MM.1S (cell line): ENCODE results near the gene LDB1.

Experiments used
- EZH2 ChIP-seq: fragments of 300-600 bp; sonication (generic); optimal IDR thresholded peaks from 2 replicates; pipeline ENCODE3; 2017; ENCODE audit warnings: low read depth, mild to moderate bottlenecking, antibody characterized with exemption, low read length, mixed read lengths
- EZH2phosphoT487 ChIP-seq: fragments of 300-600 bp; sonication (generic); IDR thresholded peaks from 2 replicates; pipeline ENCODE4 v1.6.1; 2018; ENCODE audit warnings: antibody characterized with exemption, low read length
- TF ChIP-seq, protein P1 (sequence below): fragments of 300-600 bp; sonication (generic); IDR thresholded peaks from 2 replicates; pipeline ENCODE4 v1.5.1; 2016; ENCODE audit warnings: antibody characterized with exemption, low read length, mixed read lengths

DNA sequence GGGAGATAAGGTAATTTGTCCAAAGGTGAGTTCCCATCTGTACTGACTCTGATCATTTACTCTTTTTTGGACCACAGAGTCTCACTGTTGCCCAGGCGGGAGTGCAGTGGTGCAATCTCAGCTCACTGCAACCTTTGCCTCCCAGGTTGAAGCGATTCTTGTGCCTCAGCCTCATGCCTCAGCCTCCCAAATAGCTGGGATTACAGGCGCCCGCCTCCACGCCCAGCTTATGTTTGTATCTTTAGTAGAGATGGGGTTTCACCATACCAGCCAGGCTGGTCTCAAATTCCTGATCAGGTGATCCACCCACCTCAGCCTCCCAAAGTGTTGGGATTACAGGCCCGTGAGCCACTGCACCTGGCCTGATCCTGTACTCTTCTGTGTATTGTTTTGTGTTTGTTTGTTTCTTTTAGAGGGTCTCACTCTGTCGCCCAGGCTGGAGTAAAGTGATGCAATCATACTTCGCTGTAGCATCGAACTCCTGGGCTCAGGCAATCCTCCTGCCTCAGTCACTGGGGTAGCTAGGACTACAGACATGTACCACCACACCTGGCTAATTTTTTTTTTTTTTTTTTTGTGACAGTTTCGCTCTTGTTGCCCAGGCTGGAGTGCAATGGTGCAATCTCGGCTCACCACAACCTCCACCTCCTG, 34.4 kb upstream of the LDB1 start:
- TF ChIP-seq, protein P1, sequence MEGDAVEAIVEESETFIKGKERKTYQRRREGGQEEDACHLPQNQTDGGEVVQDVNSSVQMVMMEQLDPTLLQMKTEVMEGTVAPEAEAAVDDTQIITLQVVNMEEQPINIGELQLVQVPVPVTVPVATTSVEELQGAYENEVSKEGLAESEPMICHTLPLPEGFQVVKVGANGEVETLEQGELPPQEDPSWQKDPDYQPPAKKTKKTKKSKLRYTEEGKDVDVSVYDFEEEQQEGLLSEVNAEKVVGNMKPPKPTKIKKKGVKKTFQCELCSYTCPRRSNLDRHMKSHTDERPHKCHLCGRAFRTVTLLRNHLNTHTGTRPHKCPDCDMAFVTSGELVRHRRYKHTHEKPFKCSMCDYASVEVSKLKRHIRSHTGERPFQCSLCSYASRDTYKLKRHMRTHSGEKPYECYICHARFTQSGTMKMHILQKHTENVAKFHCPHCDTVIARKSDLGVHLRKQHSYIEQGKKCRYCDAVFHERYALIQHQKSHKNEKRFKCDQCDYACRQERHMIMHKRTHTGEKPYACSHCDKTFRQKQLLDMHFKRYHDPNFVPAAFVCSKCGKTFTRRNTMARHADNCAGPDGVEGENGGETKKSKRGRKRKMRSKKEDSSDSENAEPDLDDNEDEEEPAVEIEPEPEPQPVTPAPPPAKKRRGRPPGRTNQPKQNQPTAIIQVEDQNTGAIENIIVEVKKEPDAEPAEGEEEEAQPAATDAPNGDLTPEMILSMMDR = no peak
- TF ChIP-seq EZH2 (no peak), EZH2phosphoT487 (no peak)
